Stimulated activated CD4-positive, alpha-beta T cell treated with anti-CD3 and anti-CD28 coated beads, Interleukin-2, amount 100 ng/mL, for 4 hours (primary cell): ENCODE data around the gene SERPINF2.
"Not testable (repeated sequence)": the region's sequence is repeated elsewhere in the genome, so short reads cannot be mapped to it uniquely, and the experiment has no call there.

Experiments
- DNase-seq: peaks from one replicate; pipeline ENCODE4 v3.0.0-alpha.2; 2020; ENCODE audit warnings: low read depth

The SERPINF2 gene

GRCh38 chr17:1762901-1763898 lies 20.5 kb downstream of the SERPINF2 start:
- no peak for DNase-seq

GRCh38 chr17:1764284-1764683 lies 21.6 kb downstream of the SERPINF2 start:
- DNase-seq: peak; percentile 8

GRCh38 chr17:1764705-1765104 lies 22.0 kb downstream of the SERPINF2 start:
- DNase-seq: not testable (repeated sequence)

- DNase-seq: no peak
Observed at GRCh38 chr17:1765576-1765975, 22.9 kb downstream of the SERPINF2 start.

- DNase-seq: no peak
Observed at GRCh38 chr17:1766382-1767135, 23.9 kb downstream of the SERPINF2 start.

GRCh38 chr17:1767358-1767757 lies 24.7 kb downstream of the SERPINF2 start:
- DNase-seq: no peak

- no peak for DNase-seq
Observed at GRCh38 chr17:1769822-1770477, 27.3 kb downstream of the SERPINF2 start.

GRCh38 chr17:1773000-1773695 lies 30.5 kb downstream of the SERPINF2 start:
- DNase-seq: not testable (repeated sequence)

- no peak for DNase-seq
Observed at GRCh38 chr17:1773696-1774181, 31.1 kb downstream of the SERPINF2 start.

- no peak for DNase-seq
Observed at GRCh38 chr17:1774390-1775176, 31.9 kb downstream of the SERPINF2 start.

GRCh38 chr17:1776328-1776727 lies 33.7 kb downstream of the SERPINF2 start:
- DNase-seq: no peak

GRCh38 chr17:1776857-1777256 lies 34.2 kb downstream of the SERPINF2 start:
- DNase-seq: no peak

GRCh38 chr17:1779571-1780131 lies 37.0 kb downstream of the SERPINF2 start:
- no peak for DNase-seq

GRCh38 chr17:1782171-1782567 lies 39.5 kb downstream of the SERPINF2 start:
- no peak for DNase-seq

- no peak for DNase-seq
Observed at GRCh38 chr17:1783271-1783670, 40.6 kb downstream of the SERPINF2 start.

- no peak for DNase-seq
Observed at GRCh38 chr17:1783834-1784611, 41.4 kb downstream of the SERPINF2 start.

- no peak for DNase-seq
Observed at GRCh38 chr17:1785930-1786329, 43.3 kb downstream of the SERPINF2 start.

- DNase-seq: no peak
Observed at GRCh38 chr17:1786708-1787107, 44.0 kb downstream of the SERPINF2 start.

- no peak for DNase-seq
Observed at GRCh38 chr17:1787301-1787902, 44.7 kb downstream of the SERPINF2 start.
